Stimulated activated CD4-positive, alpha-beta T cell treated with anti-CD3 and anti-CD28 coated beads, Interleukin-1b, Interleukin-23, amount 100 ng/mL, for 1 hour (primary cell): ENCODE results near the gene OBSCN.
"Not testable (repeated sequence)": the region's sequence is repeated elsewhere in the genome, so short reads cannot be mapped to it uniquely, and the experiment has no call there.

Experiments used
- DNase-seq, 2 donors: peaks; one replicate each; pipeline ENCODE4 v3.0.0-alpha.2; 2020; ENCODE audit warnings: low read depth in 2 of 2

The OBSCN gene

DNA sequence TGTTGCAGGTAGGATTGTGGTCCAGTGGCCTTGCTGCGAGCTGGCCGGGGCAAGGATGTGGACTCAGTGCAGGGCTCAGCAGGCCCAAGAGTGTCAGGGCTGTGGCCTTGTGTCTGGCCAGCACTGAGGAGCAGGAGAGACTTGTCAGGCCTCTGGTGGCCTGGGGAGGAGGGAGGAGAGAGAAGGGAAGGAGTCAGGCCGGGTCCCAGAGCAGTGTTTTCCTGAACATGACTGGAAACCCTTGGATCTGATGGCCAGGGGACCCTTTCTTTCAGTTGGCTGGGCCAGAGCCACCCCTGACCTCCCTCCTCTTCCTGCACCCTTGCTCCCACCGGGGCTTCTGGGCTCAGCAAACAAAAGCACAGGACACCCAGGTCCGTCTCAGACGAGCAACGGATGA lies 37.2 kb upstream of the OBSCN start:
- no peak for DNase-seq

- DNase-seq, result no peak
Observed at GRCh38 chr1:228171221-228171891, 36.5 kb upstream of the OBSCN start.

DNA sequence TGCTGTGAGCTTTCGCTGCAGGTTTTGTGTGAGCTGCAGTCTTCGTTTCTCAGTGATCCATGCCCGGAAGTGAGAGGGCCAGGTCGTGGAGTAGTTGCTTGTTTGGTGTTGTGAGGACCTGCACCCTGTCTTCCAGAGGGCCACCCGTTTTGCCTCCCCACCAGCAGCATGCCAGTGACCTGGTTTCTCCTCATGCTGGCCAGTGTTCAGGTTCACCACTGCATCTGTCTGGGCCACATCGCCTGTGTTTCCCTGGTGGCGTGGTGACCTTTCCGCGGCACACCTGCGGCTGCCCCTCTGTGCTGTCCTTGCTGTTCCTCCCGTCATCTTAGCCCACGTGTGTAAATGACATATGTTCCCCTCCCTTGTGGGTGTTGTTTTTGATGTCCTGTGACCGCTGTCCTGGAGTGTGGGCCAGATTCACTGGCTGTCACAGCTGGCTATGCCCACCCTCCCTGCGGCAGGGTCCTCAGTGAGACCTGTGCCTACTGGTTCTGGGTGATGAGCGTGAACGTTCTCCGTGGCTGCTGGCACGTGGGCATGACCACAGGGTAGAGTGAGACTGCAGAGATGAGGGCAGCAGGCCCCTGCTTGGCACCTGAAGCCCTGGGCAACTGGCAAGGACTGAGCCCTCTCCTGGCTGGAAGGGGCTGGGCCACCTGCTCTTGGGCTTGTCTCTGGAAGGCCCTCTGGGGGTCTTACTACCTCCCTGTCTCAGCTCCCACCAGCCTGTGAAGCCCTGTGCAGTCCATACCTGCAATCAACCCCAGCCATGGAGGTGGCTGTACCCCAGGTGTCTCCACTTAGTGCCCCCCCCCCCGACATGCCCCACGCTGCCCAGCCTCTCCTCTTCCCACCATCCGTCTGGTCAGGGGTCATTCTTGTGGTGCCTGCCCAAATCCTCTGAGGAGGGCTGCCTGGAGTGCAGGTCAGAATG lies 35.0 kb upstream of the OBSCN start:
- no peak for DNase-seq

DNA sequence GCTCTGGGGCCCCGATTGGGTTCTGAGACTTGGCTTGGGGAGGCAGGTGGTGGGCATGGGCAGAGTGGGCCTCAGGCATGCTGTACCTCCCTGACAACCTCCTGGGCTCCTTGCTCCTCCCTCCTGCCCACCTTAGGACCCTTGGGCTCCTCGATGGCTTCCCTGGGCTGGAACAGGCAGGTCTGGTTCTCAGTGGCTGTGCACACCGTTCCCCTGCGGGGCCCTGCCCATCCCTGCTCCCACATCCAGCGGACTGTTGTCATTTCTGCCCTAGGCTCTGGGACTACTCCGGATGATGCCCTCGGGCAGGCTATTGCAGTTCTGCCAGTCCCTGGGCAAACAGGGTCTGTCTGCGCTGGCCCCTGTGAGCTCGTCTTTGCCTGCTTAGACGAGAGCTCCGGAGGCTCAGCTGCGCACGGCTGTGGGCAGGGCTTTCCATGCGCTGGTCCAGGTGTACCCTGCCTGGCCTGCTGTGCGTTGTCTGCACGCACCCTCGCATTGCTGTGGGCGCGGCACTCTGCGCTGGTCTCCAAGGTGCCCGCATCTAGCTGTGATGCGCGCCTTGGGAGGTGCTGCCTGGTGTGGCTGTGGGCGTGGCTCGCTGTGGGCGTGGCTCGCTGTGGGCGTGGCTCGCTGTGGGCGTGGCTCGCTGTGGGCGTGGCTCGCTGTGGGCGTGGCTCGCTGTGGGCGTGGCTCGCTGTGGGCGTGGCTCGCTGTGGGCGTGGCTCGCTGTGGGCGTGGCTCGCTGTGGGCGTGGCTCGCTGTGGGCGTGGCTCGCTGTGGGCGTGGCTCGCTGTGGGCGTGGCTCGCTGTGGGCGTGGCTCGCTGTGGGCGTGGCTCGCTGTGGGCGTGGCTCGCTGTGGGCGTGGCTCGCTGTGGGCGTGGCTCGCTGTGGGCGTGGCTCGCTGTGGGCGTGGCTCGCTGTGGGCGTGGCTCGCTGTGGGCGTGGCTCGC lies 34.0 kb upstream of the OBSCN start:
- not testable (repeated sequence) for DNase-seq

GRCh38 chr1:228174482-228175315 lies 33.1 kb upstream of the OBSCN start:
- no peak for DNase-seq

DNA sequence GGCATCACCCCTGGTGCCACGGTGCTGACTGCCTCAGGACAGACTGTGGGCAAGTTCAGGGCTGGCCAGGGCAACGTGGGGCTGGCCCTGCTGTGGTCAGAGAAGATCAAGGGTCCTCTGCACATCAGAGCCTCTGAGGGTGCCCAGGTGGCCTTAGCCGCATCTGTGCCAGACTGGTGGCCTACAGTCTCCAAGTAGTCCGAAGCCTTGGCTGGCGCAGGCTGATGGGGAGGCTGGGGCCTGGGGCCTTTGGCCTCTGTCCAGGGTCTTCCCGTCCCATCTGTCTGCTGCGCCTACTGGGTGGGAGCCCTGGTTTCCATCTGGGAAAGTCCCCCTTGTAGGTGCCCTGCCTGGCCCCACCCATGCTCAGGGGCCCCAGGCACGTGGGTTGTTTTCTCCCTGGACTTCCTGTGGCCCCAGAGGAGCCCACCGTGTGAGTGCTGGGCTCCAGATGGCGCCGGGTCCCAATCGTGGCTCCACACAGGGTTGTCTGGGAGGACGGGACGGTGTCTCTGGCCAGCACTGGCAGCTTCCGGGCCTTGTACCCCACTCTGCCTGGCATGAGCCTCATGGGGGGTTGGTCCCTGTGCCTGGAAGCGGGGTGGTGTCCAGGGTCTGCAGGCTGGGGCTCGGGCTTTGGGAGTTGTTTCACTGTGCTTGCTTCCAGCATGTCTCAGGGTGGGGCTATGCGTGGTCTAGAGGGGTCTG lies 32.4 kb upstream of the OBSCN start:
- DNase-seq, result no peak

DNA sequence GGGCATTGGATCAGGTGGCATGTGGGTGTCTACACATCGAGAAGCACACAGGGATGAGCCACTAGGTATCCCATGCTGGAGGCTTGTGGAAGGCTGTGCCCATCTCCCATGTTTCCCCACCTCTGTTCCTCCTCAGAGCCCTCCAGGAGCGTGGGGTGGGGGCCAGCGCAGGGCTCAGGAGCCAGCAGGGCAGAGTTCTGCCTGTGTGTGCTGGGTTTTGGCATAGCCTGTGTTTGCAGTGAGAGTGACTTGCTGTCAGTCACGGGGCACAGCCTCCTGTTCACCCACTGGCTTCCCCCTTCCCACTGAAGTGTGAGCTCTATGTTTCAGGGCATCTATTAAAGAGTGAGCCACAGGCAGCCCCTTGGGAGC lies 31.8 kb upstream of the OBSCN start:
- DNase-seq, result no peak

- no peak for DNase-seq
Observed at GRCh38 chr1:228176461-228177182, 31.2 kb upstream of the OBSCN start.

DNA sequence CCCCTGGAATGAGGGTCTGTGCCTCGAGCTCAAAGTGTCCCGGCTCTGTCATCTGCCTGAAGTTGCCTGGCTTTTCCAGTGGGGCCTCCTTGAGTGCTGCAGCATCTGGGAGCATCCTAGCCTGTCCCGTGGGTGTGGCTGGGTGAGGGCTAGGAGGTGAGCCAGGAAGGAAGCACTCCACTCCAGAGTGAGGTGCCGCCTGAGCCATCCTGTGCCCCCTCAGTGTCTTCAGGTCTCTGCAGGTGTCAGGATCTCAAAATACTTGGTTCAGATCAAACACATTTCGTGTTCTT lies 30.7 kb upstream of the OBSCN start:
- no peak for DNase-seq

DNA sequence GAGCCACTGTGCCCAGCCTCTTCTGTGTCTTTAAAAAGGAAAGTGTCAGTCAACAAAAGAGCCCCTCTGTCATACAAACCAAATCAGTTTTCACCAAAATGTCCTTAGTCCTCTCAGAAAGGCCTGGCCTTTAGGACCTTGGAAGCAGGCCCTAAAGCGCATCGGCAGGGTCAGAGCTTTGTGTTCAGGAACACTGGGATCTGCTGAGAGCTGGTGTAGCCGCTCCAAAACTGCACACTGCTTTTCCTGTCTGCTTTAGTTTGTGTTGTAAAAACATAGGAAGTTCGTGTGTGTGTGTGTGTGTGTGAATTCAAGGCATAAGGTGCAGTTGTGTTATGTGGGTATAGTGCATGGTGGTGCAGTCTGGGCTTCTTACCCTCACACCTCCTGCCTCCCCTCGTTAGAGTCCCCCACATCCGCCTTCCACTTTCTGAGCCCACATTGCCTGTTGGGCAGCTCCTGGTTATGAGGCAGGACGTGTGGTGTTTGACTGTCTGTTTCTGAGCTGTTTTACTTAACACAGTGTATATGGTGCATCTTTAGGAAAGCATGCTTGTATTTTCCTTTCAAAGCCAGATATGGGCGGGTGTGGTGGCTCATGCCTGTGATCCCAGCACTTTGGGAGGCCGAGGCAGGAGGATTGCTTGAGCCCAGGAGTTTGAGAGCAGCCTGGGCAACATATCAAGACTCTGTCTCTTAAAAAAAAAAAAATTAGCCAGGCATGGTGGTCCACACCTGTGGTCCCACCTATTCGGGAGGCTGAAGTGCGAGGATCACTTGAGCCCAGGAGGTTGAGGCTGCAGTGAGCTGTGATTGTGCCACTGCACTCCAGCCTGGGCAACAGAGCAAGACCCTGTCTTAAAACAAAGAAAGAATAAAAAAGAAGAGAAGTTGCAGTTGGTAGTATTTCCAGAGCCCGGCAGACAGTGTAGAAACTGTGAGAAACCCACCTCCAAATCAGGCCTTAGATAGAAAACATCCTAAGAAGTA lies 29.8 kb upstream of the OBSCN start:
- DNase-seq, result no peak

- no peak for DNase-seq
Observed at GRCh38 chr1:228178737-228179684, 28.8 kb upstream of the OBSCN start.

DNA sequence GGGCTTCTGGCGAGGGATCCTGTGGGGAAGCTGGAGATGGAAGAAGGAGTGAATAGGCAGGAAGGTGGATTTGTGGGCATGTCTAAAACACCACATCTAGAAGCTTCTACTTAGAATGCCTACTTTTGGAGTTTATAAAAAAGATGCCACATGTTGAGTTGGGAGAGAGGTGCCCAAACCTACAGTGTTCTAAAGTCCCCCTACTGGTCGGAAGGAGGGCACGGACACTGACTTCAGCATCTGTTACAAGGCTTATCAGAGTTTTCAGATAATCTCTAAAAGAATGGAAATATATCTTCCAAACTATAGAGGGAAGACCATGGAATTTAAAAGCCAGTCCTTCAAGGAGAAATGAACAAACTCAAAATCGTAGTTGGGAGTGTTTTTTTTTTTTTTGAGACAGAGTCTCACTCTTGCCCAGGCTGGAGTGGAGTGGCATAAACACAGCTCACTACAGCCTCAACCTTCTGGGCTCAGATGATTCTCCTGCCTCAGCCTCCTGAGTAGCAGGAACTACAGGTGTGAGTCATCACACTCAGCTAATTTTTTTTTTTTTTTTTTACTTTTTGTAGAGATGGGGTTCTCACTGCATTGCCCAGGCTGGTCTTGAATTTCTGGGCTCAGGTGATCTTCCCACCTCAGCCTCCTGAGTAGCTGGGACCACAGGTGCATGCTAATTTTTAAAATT lies 27.4 kb upstream of the OBSCN start:
- DNase-seq, result no peak

DNA sequence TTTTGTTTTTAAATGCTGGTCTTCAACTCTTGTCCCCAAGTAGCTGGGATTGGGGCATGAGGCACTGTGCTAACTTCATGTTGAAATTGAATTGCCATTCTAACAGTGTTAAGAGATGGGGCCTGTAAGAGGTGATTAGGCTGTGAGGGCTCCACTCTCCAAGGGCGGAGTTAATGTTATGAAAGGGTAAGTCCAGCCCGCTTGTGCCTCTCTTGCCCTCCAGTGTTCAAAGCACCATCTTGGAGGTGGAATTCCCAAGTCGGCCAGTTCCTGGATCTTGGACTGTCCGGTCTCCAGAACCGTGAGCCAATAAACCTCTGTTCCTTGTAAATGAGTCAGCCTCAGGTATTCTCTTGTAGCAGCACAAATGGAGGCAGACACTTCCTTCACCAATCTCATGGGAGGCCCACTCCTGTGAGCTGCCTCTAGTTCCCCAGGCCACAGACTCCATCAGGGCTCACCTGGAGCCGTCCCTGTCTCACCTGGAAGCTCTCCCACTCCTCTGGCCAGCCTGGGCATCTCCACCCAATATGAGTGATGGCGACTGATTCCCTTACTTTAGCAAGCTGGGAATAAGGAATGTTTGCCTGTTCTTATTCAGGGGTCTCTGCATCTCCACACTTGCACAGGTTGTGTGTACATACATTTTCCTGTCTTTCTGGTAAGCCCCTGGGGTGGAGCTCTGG lies 26.7 kb upstream of the OBSCN start:
- no peak for DNase-seq

GRCh38 chr1:228181645-228182034 lies 26.2 kb upstream of the OBSCN start:
- DNase-seq, result no peak

- no peak for DNase-seq
Observed at GRCh38 chr1:228182296-228183030, 25.4 kb upstream of the OBSCN start.

- DNase-seq, result no peak
Observed at GRCh38 chr1:228184152-228184551, 23.7 kb upstream of the OBSCN start.
